Lung (tissue), 12 donors: Measurements from ENCODE around the gene DCXR. TPM values are rescaled to one million over a fixed set of nuclear protein-coding genes. Genes with fewer than 3 reads are reported as not detected.
A peak's percentile ranks its signal among the peaks of the same experiment; 100 is the strongest.

ENCODE experiments used
- ATAC-seq: fragments of 200-7000 bp; cut with Tn5 transposase; one replicate; pipeline ENCODE4 v1.9.1; 2020; ENCODE audit warnings: moderate number of reproducible peaks; ENCODE audit not compliant: insufficient read depth, low FRiP score
- DNase-seq, 3 donors: peaks; one replicate each; pipeline ENCODE4 v3.0.0-alpha.2; 2013 to 2017
- H3K27ac ChIP-seq, 2 donors: one replicate each; pipeline ENCODE4 v1.5.1; 2013; ENCODE audit warnings: mild to moderate bottlenecking in 2 of 2, moderate library complexity in 2 of 2, control low read depth in 1 of 2, inconsistent platforms in 1 of 2, low read depth in 1 of 2, low read length in 1 of 2
- H3K27me3 ChIP-seq, 3 donors: one replicate each; pipeline ENCODE4 v1.5.1; 2013; ENCODE audit warnings: low read length in 2 of 3; ENCODE audit not compliant: control insufficient read depth in 3 of 3, insufficient read depth in 3 of 3
- H3K36me3 ChIP-seq, 4 donors: one replicate each; pipeline ENCODE4 v1.5.1; 2013; ENCODE audit warnings: low read length in 4 of 4, mild to moderate bottlenecking in 1 of 4, moderate library complexity in 1 of 4; ENCODE audit not compliant: control insufficient read depth in 4 of 4, insufficient read depth in 4 of 4
- H3K4me1 ChIP-seq, 5 donors: one replicate each; pipeline ENCODE4 v1.5.1; 2013; ENCODE audit warnings: low read length in 5 of 5, mild to moderate bottlenecking in 2 of 5, moderate library complexity in 1 of 5; ENCODE audit not compliant: control insufficient read depth in 5 of 5, insufficient read depth in 5 of 5
- H3K4me3 ChIP-seq: one replicate; pipeline ENCODE4 v1.5.1; 2013; ENCODE audit warnings: mild to moderate bottlenecking, control low read depth, moderate library complexity
- H3K9ac ChIP-seq, 2 donors: one replicate each; pipeline ENCODE4 v1.5.1; 2013; ENCODE audit warnings: low read length in 2 of 2, control low read depth in 1 of 2; ENCODE audit not compliant: insufficient read depth in 1 of 2
- H3K9me3 ChIP-seq, 4 donors: one replicate each; pipeline ENCODE4 v1.5.1; 2013; ENCODE audit warnings: low read length in 3 of 4, mild to moderate bottlenecking in 1 of 4, moderate library complexity in 1 of 4; ENCODE audit not compliant: control insufficient read depth in 4 of 4, insufficient read depth in 3 of 4
- WGBS, 2 donors: extraction: QIAGEN DNeasy Blood & Tissue Kit; methylation state at CpG; one replicate each; pipeline ENCODE4 v1.1.7; 2013; 5-methylcytosine and 5-hydroxymethylcytosine counted together
- polyA plus RNA-seq, 2 donors: library from polyadenylated mRNA; stranded (reverse); fragments of 200-250 nt; gene quantifications; one replicate each; pipeline ENCODE4 v1.2.1, GENCODE V29; 2013
- total RNA-seq, 2 donors: library from RNA; depleted of rRNA in 1 of 2; stranded (reverse); fragments of >200 nt in 1 of 2; gene quantifications; one replicate each; pipeline ENCODE4 v1.2.1, GENCODE V29; 2014 to 2021
- TF ChIP-seq, protein P1 (sequence below): IDR thresholded peaks from 2 replicates; pipeline ENCODE4 v1.5.1; 2012; ENCODE audit warnings: mild to moderate bottlenecking; ENCODE audit errors: control extremely low read depth, extremely low read depth
- donor health status: control.
- donor health status: control.
- donor health status: Bipolar disorder and iron deficiency.
- donor health status: healthy.
- donor health status: DM: yes; HTN: yes; CAD: no.

Gene DCXR
- total and polyA plus RNA-seq, 4 donors: 41.6 to 246 (median 206) TPM

DNA sequence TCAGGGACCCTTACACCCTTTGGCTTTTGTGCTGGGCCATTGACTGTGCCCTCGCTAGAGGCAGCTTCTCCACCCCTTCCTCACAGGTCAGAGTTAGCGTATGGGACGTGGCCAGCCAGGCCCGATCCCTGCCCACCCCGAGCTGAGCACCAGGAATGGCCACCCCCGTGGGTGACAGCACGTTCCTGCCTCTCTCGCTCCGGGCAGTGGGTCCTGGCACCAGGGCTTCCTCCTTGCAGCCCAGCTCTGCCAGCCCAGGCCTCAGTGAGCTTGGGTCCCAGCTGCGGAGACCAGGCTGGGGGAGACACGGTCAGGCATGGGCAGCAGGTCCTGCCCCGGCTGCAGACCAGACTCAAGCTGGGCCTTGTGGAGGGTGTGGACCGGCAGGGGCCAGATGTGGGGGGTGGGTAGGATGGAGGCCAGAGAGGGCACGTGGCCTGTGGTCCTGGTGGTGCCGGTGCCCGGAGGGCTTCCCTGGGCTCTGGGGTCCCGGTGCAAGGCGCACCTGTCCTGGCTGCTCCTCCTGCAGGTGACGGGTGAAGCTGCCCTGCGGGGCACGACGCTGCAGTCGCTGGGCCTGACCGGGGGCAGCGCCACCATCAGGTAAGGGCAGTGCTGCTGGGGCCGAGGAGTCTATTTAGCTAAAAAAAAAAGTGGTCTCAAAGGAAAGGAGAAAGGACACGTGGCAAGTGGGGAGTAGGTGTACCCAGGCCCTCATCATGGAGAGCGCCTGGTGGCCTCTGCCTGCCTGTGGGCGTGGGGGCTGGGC, 41.9 kb downstream of the DCXR start:
- Histone ChIP-seq H3K4me3 (no peak overlapping the region), H3K27me3 (no peaks in the 10 kb centered on the region), H3K9ac (peak overlapping the region in 1 of 2 donors; percentile 13), H3K27ac (no peak overlapping the region), H3K36me3 (peaks cover 0 to 19% (median 1%) of the 10 kb centered on the region in 4 donors), H3K4me1 (peaks cover 0 to 60% (median 21%) of the 10 kb centered on the region in 5 donors), H3K9me3 (no peaks in the 10 kb centered on the region)
- 94 to 97% methylated on average over 28 to 29 of the region's 29 CpGs for WGBS, 2 donors
- DNase-seq (no peak), ATAC-seq (no peak)
- TF ChIP-seq, protein P1, sequence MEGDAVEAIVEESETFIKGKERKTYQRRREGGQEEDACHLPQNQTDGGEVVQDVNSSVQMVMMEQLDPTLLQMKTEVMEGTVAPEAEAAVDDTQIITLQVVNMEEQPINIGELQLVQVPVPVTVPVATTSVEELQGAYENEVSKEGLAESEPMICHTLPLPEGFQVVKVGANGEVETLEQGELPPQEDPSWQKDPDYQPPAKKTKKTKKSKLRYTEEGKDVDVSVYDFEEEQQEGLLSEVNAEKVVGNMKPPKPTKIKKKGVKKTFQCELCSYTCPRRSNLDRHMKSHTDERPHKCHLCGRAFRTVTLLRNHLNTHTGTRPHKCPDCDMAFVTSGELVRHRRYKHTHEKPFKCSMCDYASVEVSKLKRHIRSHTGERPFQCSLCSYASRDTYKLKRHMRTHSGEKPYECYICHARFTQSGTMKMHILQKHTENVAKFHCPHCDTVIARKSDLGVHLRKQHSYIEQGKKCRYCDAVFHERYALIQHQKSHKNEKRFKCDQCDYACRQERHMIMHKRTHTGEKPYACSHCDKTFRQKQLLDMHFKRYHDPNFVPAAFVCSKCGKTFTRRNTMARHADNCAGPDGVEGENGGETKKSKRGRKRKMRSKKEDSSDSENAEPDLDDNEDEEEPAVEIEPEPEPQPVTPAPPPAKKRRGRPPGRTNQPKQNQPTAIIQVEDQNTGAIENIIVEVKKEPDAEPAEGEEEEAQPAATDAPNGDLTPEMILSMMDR: no peak

DNA sequence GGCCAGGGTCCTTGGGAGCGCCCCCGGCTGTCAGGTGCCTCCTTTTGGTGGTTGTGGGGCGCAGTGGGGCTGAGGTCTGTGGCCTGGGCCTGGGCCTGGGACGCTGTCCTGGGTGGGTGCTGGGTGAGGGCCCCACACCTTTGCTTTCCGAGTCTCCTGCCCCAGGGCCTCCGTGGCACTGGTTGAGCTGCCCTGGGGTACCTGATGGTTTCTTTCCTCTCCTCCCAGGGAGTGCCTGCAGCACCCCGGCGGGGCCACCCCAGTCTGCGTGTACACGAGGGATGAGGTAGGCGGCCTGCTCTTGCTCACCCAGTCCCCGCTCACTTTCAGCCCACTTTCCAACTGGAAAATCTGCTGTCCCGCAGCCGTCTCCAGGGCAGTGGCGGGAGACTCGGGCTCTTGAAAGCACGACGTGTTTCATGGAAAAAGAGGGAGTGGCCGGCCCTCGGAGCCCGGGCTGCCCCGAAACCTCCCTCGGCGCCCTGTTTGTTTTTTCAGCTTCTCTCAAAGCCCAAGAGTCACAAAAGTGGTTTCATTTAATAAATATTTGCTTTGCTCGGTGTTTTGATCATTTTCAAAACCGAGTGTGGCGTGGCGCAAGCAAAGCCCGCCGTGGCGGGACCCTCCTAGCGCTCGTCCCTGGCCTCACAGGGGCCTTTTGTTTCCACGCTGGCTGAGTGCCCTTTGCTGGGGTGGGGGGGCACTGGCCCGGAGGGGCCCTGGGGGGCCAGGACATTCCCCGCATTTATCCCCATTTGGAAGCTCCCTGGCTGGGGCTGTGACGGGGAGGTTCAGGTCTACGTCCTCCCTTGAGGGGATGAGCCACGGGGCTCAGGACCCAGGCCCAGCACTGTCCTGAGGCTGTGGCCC, 42.7 kb downstream of the DCXR start:
- TF ChIP-seq, protein P1: no peak
- ATAC-seq (no peak), DNase-seq (peak; percentile 60 to 76 (median 72))
- Histone ChIP-seq H3K27ac (no peak overlapping the region), H3K4me1 (peaks cover 0 to 52% (median 22%) of the 10 kb centered on the region in 5 donors), H3K4me3 (no peak overlapping the region), H3K36me3 (peaks cover 0 to 19% (median 4%) of the 10 kb centered on the region in 4 donors), H3K9ac (peak overlapping the region in 1 of 2 donors; percentile 13), H3K27me3 (no peaks in the 10 kb centered on the region), H3K9me3 (no peaks in the 10 kb centered on the region)
- WGBS, 2 donors: 65 to 78% methylated on average over 38 to 39 of the region's 39 CpGs

DNA sequence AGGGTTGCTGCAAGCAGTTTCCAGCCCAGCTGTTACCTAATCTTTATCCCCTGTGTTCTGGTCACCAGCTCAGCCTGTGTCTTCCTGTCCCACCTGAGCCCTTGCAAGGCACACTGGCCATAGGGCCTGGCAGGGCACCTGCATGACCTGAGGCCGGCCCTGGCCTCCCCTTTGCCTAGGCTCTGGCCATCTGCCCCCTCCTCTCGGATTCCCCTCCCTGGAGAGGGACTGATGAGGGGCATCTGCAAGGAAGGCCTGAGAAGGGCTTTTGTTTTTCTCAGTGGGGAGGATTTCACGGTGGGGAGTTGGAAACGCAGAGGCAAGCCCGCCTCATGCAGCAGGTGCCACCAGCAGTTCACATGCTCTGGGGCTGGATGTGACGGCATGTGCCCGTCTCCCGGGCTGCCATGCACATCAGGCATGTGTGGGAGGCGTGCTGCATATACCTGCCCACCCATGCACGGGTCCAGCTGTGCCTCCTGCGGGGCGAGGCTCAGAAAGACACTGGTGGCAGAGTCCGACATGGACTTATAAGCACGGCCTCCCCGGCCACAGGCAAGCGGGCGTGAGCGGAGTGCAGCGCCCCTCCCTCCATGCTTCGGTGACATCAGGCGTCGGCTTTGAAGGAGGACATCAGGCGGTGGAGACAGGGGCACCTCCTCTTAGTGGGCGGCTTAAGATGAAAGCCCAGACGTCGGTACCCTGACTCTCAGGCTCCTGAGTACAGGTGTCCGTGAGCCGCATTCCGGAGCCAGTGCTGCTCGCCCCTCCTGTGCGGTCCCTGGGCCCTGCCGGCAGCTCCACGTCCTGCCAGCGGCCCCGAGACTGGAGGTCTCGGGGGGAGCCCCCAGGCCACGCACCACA, 43.5 kb downstream of the DCXR start:
- 83 to 92% methylated on average over 37 of the region's 37 CpGs for WGBS, 2 donors
- Histone ChIP-seq H3K9ac (no peak overlapping the region), H3K36me3 (peaks cover 0 to 19% (median 4%) of the 10 kb centered on the region in 4 donors), H3K4me1 (peaks cover 0 to 49% (median 22%) of the 10 kb centered on the region in 5 donors), H3K4me3 (no peak overlapping the region), H3K9me3 (no peaks in the 10 kb centered on the region), H3K27me3 (no peaks in the 10 kb centered on the region), H3K27ac (no peak overlapping the region)
- TF ChIP-seq, protein P1: no peak
- DNase-seq: no peak
- ATAC-seq: no peak
